Measurements from ENCODE around the gene SNRNP48.

The SNRNP48 gene

GRCh38 chr6:7661364-7661763 is 71.4 kb downstream of the SNRNP48 start:
- TF ChIP-seq CTCF (conservative IDR thresholded peaks at IDR 0.05; ENCODE audit: low read depth, low read length): no peak
- Histone ChIP-seq H3K4me3 (IDR thresholded peaks at IDR 0.05; ENCODE audit: insufficient read depth, low read depth, low read length) (no peak overlapping the region), H2AFZ (ENCODE audit: low read depth) (no peak overlapping the region)

More at GRCh38 chr6:7661364-7661763, 71.4 kb downstream of the SNRNP48 start:
- Histone ChIP-seq H3K36me3 (ENCODE audit: insufficient read depth) (no peaks in the 10 kb centered on the region), H3K79me2 (ENCODE audit: insufficient read depth, low read depth) (no peaks in the 10 kb centered on the region), H4K20me1 (ENCODE audit: insufficient read depth) (no peaks in the 10 kb centered on the region), H3K4me2 (no peak overlapping the region), H3K27me3 (ENCODE audit: insufficient read depth, low read depth) (no peaks in the 10 kb centered on the region), H3K4me1 (ENCODE audit: low read depth, poor library complexity, severe bottlenecking) (no peaks in the 10 kb centered on the region), H3K27ac (no peak overlapping the region), H3K9ac (no peak overlapping the region)

Data from KMS-11 (cell line).